Colon (tissue), 2 donors: Measurements from ENCODE around the gene IL34.

ENCODE experiments used
- FAIRE-seq: peaks from 2 replicates; lab custom pipeline; 2012; peaks lifted over from hg19 to GRCh38; lab: Jason Lieb, UNC
- donor health status: control.
- donor health status: control.

IL34 gene

GRCh38 chr16:70702624-70703023, 56.3 kb downstream of the IL34 start:
- FAIRE-seq: no peak

DNA sequence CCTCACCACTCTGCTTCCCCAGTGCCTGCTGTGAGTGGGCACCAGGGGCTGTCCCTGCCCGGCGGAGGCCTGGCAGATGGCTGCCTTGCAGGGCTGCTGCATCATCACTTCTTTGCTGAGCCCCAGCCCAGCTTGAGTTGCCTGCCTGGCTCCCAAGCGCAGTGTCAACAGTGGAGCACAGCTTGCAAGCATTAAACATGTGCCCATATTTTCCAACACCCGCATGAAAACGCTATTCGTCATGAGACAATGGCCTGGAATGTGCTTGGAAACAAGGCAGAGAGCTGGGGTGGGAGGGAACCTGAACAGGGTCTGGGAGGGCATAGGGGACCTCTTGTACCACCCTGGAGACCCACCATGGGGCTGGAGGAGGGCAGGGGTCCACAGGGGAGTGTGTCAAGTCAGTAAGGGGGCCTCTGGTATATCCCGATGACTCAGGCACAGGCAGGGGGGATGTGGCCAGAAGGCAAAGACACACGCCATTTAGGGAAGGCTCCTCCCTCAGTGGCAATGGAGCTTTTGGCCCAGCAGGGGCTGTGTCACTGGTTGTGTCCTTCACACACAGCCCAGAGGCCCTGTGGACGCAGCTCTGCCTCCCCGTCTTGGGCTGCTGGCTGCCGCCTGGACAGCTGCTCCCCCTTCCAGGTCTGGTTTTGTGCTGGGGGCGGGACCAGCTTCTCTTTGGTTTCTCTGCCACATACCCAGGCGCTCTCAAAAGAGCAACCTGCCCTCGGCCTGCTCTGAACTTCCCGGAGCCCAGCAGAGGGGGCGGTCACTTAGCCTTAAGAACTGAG, 56.9 kb downstream of the IL34 start:
- FAIRE-seq: no peak

- no peak for FAIRE-seq
Measured at GRCh38 chr16:70703835-70704381, 57.5 kb downstream of the IL34 start.

DNA sequence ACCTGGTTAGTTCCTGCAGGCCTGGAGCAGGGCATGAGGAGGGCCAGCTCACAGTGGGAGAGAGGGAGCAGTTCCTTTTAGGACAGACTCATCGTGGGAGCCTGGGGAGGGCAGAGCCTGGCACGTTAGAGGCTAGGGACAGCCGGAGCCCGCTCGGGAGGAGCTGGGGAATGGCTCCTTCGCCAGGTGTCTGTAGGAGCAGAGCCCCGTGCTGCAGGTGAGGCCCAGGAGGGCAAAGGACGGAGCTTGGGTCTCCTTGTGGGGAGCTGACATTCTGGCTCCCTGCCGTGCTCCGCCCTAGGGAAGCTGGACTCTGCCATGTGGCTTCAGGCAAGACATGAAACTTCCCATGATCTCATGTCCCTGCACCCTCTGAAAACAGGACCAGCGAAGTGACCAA, 58.2 kb downstream of the IL34 start:
- FAIRE-seq: no peak

GRCh38 chr16:70705056-70705455, 58.7 kb downstream of the IL34 start:
- FAIRE-seq: no peak

GRCh38 chr16:70706948-70707465, 60.6 kb downstream of the IL34 start:
- no peak for FAIRE-seq

DNA sequence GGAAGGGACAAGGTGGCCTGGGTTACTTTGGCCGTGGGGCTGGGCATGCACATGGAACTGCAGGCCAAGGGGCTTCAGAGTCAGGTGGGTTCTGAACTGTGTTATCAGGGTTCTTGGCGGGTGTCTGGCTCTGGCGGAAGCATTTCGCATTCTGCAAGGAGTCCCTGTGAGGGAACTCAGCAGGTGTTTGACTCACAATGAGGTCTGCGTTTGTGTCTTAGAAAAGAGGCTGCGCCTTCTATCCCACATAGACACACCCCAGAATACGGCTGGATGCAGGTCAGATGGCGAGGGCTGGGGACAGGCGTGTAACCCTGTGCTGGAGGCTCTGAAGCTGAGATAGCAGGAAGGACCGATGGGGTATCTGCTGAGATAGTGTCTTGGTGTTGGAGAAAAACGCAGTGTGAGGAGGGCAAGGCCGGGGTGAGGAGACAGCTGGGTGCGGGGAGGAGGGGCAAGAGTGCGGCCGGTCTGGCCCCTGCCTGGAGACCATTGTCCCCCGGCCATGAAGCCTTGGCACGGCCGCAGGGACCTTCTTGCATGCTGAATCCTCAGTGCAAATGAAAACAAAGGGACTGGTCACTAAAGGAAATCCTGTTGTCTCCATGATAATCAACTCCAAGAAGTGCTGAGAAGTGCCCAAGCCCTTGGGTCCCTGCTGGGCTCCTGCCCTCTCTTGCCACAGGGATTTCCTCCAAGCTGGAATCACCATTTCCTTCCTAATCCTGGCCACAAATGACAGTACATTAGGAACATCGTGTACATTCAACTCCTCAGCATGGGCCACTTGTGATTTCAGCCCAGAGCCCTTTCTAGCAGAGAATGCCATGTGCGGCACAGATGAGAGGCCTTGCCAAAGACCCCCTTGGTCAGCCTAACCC, 62.2 kb downstream of the IL34 start:
- no peak for FAIRE-seq

GRCh38 chr16:70709457-70709856, 63.1 kb downstream of the IL34 start:
- no peak for FAIRE-seq

DNA sequence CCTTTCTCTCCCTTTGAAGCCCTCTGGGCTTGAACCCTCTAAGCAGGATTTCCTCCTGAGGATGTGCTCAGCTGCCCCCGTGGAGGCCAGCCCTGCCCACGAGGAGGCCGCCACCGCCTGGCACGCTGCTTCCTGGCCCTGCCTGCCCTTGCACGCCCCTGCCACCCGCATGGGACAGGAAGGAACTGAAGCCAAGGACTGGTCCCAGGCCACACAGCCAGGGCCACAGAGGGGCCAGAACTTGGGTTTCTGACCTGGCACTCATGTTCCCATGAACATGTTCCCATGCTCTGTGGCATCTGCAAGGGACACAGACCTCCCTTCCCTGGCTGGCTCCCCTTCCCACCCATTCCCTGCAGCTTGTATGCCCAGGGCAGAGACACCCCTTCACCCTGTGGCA, 63.6 kb downstream of the IL34 start:
- FAIRE-seq: no peak
